SK-N-SH treated with all-trans-retinoic acid at 6 μM for 48 hours (cell line): ENCODE data around the gene SF3B6.

Source experiments
- ATAC-seq: fragments of 200-7000 bp; cut with Tn5 transposase; 3 replicates; pipeline ENCODE4 v1.9.1; 2020; ENCODE audit warnings: mild to moderate bottlenecking, moderate library complexity
- ARNTL ChIP-seq: fragments of 450-650 bp; formaldehyde crosslinking; IDR thresholded peaks from 2 replicates; pipeline ENCODE4 v1.5.0; 2020; ENCODE audit warnings: low read depth, mild to moderate bottlenecking, moderate library complexity, borderline replicate concordance
- BACH2 ChIP-seq: fragments of 250-450 bp; sonication (Bioruptor Pico); IDR thresholded peaks from 2 replicates; pipeline ENCODE4 v1.9.0; 2021; ENCODE audit warnings: mild to moderate bottlenecking, borderline replicate concordance
- CSDC2 ChIP-seq: fragments of 250-450 bp; sonication (Bioruptor Pico); IDR thresholded peaks from 2 replicates; pipeline ENCODE4 v1.5.0; 2020; ENCODE audit warnings: mild to moderate bottlenecking, moderate library complexity
- ESRRG ChIP-seq: fragments of 250-450 bp; sonication (Bioruptor Pico); IDR thresholded peaks from 2 replicates; pipeline ENCODE4 v1.6.1; 2021; ENCODE audit warnings: mild to moderate bottlenecking
- ISL1 ChIP-seq: fragments of 250-450 bp; sonication (Bioruptor Pico); IDR thresholded peaks from 2 replicates; pipeline ENCODE4 v2.1.2; 2022; ENCODE audit warnings: mild to moderate bottlenecking, moderate library complexity
- PPARA ChIP-seq: fragments of 250-450 bp; sonication (Bioruptor Pico); IDR thresholded peaks from 2 replicates; pipeline ENCODE4 v1.5.0; 2020; ENCODE audit warnings: mild to moderate bottlenecking, borderline replicate concordance
- RARB ChIP-seq: fragments of 250-450 bp; sonication (Bioruptor Pico); IDR thresholded peaks from 2 replicates; pipeline ENCODE4 v1.8.0; 2021; ENCODE audit warnings: mild to moderate bottlenecking, moderate library complexity
- SNAI2 ChIP-seq: fragments of 250-450 bp; sonication (Bioruptor Pico); IDR thresholded peaks from 2 replicates; pipeline ENCODE4 v1.5.0; 2020; ENCODE audit warnings: mild to moderate bottlenecking, moderate library complexity
- TCF4 ChIP-seq: fragments of 250-450 bp; sonication (Bioruptor Pico); IDR thresholded peaks from 2 replicates; pipeline ENCODE4 v1.8.0; 2021; ENCODE audit warnings: mild to moderate bottlenecking, moderate library complexity, borderline replicate concordance
- TOX ChIP-seq: fragments of 250-450 bp; sonication (Bioruptor Pico); IDR thresholded peaks from 2 replicates; pipeline ENCODE4 v1.8.0; 2021; ENCODE audit warnings: mild to moderate bottlenecking, moderate library complexity, borderline replicate concordance
- ZC3H10 ChIP-seq: fragments of 250-450 bp; sonication (Bioruptor Pico); IDR thresholded peaks from 2 replicates; pipeline ENCODE4 v1.5.1; 2021; ENCODE audit warnings: mild to moderate bottlenecking, moderate library complexity
- ZFP3 ChIP-seq: fragments of 250-450 bp; sonication (Bioruptor Pico); IDR thresholded peaks from 2 replicates; pipeline ENCODE4 v1.5.0; 2020; ENCODE audit warnings: mild to moderate bottlenecking, moderate library complexity
- ZFP30 ChIP-seq: fragments of 450-650 bp; formaldehyde crosslinking; IDR thresholded peaks from 2 replicates; pipeline ENCODE4 v1.5.0; 2022; ENCODE audit warnings: mild to moderate bottlenecking, moderate library complexity
- ZNF565 ChIP-seq: fragments of 450-650 bp; formaldehyde crosslinking; conservative IDR thresholded peaks from 2 replicates; pipeline ENCODE4 v1.5.0; 2020; ENCODE audit warnings: low read depth, mild to moderate bottlenecking, moderate library complexity
- ZNF70 ChIP-seq: fragments of 450-650 bp; formaldehyde crosslinking; IDR thresholded peaks from 2 replicates; pipeline ENCODE4 v1.5.0; 2020; ENCODE audit warnings: mild to moderate bottlenecking, moderate library complexity
- ZNF8 ChIP-seq: fragments of 450-650 bp; formaldehyde crosslinking; IDR thresholded peaks from 2 replicates; pipeline ENCODE4 v1.5.0; 2020; ENCODE audit warnings: mild to moderate bottlenecking, moderate library complexity
- TF ChIP-seq, protein P1 (sequence below): fragments of 250-450 bp; sonication (Bioruptor Pico); IDR thresholded peaks from 2 replicates; pipeline ENCODE4 v1.8.0; 2020; ENCODE audit warnings: mild to moderate bottlenecking, moderate library complexity, borderline replicate concordance
- TF ChIP-seq, protein P2 (sequence below): fragments of 250-450 bp; sonication (Bioruptor Pico); IDR thresholded peaks from 2 replicates; pipeline ENCODE4 v1.5.1; 2021; ENCODE audit warnings: mild to moderate bottlenecking, moderate library complexity
- TF ChIP-seq, protein P3 (sequence below): fragments of 250-450 bp; sonication (Bioruptor Pico); IDR thresholded peaks from 2 replicates; pipeline ENCODE4 v1.5.1; 2020; ENCODE audit warnings: low read depth, mild to moderate bottlenecking, moderate library complexity

SF3B6 gene

DNA sequence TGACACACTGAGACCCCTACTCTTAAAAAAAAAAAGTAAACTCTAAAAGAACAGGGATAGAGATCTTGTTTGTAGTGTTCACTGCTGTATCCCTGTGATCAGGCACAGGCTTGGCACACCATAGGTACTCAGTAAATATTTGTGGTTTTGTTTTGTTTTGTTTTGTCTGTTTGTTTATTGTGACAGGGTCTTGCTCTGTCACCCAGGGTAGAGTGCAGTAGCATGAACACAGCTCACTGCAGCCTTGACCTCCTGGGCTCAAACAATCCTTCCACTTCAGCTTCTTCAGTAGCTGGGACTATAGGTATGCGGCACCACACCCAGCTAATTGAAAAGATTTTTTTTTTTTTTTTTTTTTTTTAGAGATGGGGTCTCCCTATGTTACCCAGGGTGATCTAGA, 23.2 kb downstream of the SF3B6 start:
- ATAC-seq, result no peak
- no peak for TF ChIP-seq ZC3H10 (CRISPR knock-in tag)
- TF ChIP-seq ISL1 (CRISPR knock-in tag), result no peak

DNA sequence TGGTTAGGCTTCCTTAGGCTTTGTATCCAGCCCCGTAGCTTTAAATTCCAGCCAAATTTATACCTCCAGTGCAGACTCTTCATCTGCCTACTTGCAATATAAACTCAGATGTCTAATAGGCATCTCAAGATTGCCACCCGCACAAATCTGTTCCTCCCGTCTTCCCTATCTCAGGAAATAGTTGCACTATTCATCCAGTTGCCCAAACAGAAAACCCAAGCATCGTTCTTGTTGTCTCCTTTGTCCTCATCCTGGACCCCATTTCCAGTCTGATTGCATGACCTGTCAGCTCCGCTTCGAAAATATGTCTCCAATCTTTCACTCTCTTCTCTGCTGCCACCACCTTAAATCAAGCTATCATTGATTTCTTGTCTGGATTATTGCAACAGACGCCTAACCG, 24.3 kb downstream of the SF3B6 start:
- no peak for ATAC-seq
- TF ChIP-seq ISL1 (CRISPR knock-in tag) (no peak), TCF4 (no peak), SNAI2 (CRISPR knock-in tag) (no peak), ZFP30 (CRISPR knock-in tag) (no peak), ARNTL (no peak), ZNF70 (no peak), PPARA (no peak), ZNF565 (CRISPR knock-in tag) (no peak), ZNF8 (CRISPR knock-in tag) (no peak), ZFP3 (no peak), ZC3H10 (CRISPR knock-in tag) (no peak), CSDC2 (no peak)
- TF ChIP-seq, protein P1, sequence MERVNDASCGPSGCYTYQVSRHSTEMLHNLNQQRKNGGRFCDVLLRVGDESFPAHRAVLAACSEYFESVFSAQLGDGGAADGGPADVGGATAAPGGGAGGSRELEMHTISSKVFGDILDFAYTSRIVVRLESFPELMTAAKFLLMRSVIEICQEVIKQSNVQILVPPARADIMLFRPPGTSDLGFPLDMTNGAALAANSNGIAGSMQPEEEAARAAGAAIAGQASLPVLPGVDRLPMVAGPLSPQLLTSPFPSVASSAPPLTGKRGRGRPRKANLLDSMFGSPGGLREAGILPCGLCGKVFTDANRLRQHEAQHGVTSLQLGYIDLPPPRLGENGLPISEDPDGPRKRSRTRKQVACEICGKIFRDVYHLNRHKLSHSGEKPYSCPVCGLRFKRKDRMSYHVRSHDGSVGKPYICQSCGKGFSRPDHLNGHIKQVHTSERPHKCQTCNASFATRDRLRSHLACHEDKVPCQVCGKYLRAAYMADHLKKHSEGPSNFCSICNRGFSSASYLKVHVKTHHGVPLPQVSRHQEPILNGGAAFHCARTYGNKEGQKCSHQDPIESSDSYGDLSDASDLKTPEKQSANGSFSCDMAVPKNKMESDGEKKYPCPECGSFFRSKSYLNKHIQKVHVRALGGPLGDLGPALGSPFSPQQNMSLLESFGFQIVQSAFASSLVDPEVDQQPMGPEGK (CRISPR knock-in tag), result no peak
- TF ChIP-seq, protein P2, sequence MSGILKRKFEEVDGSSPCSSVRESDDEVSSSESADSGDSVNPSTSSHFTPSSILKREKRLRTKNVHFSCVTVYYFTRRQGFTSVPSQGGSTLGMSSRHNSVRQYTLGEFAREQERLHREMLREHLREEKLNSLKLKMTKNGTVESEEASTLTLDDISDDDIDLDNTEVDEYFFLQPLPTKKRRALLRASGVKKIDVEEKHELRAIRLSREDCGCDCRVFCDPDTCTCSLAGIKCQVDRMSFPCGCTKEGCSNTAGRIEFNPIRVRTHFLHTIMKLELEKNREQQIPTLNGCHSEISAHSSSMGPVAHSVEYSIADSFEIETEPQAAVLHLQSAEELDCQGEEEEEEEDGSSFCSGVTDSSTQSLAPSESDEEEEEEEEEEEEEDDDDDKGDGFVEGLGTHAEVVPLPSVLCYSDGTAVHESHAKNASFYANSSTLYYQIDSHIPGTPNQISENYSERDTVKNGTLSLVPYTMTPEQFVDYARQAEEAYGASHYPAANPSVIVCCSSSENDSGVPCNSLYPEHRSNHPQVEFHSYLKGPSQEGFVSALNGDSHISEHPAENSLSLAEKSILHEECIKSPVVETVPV (CRISPR knock-in tag), result no peak

DNA sequence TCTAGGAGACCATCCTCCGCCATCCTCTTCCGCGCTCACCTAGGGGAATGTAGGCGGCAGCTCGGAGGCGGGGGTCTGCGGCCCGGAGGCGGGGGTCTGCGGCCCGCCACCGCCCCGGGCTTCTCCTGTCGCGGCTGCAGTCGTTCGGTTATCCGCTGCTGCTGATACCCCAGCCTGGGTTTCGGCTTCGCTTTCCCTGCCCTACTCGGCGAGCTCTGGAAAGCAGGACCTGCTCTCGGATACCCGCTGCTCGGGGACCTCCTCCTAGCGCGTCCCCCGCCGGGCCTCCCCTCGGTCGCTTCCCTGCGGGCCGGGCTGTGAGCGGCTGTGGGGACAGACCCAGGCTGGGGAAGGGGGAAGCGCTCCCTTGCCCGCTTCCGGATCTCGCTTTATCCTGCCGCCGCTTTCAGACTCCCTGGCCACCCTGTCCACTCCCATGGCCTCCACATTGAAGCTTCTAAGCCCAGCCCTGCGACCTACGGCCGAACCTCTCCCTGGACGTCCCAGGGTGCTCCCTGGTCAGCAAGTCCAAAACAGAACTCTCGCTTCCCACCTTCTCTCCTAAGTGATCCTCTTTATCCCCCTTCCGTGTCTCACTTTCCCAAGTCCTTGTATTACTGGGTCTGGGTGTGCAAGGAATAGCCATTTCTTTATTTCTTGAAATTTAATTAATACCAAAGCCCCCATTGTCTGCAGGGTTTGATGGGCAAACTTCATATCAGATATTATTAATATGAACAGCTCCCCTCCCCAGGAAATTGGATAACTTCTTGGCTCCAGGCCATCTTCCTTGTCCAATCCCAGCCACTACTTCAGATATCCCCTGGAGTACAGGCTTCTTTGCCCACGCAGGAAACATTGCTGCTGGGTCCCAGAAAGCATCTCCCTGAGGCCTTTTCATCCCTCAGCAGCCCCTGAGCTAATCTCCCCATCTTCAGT, 25.8 kb downstream of the SF3B6 start:
- ATAC-seq, result peak; percentile 18
- TF ChIP-seq CSDC2, result no peak
- TF ChIP-seq, all 23 proteins: peak for 0

DNA sequence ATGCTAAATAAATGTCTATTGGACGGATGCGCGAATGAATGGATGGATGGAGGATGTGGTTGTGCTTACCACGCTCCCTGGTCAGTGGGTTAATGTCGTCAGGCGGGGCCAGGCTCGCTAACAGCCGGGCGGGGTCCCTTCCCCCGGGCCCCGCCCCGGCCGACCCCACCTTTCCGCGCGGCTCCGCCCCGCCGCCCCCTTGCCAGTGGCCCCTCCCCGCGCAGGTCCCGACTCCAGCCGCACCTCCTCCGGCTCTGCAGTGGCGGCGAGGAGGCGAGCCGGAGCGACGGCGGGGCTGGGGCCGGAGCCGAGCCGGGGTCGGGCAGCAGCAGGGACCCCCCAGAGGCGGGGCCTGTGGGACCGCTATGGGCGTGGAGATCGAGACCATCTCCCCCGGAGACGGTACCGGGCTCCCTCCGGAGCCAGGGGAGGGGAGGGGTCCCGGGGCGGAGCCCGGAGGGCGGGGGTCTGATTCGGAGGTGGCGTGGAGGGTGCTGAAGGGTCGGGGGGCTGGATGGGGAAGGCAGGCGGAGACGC, 26.6 kb downstream of the SF3B6 start, which contains the start of gene FKBP1B:
TSS of gene FKBP1B (plus strand) at position 257 of the 537 bp plus-strand sequence. CDS start at position 366, 109 bp downstream.
- peak; percentile 60 for ATAC-seq
- TF ChIP-seq ZNF70 (peak; percentile 81), ZNF8 (CRISPR knock-in tag) (no peak)
- TF ChIP-seq, all 23 proteins: peak for 1

DNA sequence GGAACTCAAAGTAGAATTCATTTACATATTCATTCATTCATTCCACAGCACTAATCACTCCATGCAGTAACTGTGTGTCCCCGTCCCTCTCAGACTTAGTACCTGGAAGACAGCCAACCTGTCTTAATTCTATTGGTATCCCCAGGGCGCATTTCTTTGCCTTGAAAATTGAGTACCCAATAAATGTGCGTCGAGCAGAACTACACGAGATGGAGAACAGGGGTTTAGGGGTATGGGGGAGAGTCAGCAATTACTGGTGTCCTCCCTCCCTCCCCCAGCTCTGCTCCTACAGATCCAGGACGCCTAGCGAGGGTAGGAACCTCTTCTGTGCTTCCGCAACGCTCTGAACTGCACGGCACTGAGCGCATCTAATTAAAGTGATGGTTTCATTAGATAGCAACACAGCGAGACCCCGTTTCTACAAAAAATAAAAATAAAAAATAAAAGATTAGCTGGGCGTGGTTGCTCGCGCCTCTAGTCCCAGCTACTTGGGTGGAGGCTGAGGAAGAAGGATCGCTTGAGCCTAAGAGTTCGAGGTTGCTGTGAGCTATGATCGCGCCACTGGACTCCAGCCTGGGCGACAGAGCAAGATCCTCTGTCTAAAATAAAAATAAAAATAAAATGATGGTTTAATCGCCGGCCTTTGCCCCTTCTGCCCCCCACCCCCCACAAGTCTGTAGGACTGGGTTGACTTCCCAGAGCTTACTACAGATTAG, 27.2 kb downstream of the SF3B6 start:
- TF ChIP-seq ARNTL, result no peak
- no peak for TF ChIP-seq ZNF565 (CRISPR knock-in tag)
- TF ChIP-seq, protein P2 (CRISPR knock-in tag), result no peak
- no peak for TF ChIP-seq ESRRG (CRISPR knock-in tag)
- TF ChIP-seq ISL1 (CRISPR knock-in tag), result no peak
- TF ChIP-seq TCF4, result no peak
- ATAC-seq, result no peak

DNA sequence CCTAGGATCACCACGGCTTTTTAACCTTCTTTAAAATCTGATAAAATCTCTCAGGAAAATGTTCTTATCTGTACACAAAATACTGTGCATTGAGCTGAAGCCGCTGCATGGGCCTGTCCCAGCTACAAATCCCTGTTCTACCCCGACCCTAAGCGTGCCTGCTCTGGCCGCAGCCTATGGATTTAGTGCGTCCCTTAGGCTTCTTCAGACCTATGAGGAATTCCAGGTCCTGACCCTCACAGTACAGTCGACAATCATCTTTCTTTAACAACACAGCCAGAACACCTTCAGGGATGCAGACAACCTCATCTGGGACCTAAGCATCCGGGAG, 28.5 kb downstream of the SF3B6 start:
- no peak for TF ChIP-seq ARNTL
- no peak for TF ChIP-seq TOX (CRISPR knock-in tag)
- TF ChIP-seq PPARA, result no peak
- no peak for TF ChIP-seq ZFP3
- TF ChIP-seq SNAI2 (CRISPR knock-in tag), result no peak
- TF ChIP-seq TCF4, result no peak
- no peak for TF ChIP-seq ZNF565 (CRISPR knock-in tag)
- no peak for TF ChIP-seq ZFP30 (CRISPR knock-in tag)
- TF ChIP-seq BACH2 (CRISPR knock-in tag), result no peak
- no peak for TF ChIP-seq ZNF70
- TF ChIP-seq, protein P3, sequence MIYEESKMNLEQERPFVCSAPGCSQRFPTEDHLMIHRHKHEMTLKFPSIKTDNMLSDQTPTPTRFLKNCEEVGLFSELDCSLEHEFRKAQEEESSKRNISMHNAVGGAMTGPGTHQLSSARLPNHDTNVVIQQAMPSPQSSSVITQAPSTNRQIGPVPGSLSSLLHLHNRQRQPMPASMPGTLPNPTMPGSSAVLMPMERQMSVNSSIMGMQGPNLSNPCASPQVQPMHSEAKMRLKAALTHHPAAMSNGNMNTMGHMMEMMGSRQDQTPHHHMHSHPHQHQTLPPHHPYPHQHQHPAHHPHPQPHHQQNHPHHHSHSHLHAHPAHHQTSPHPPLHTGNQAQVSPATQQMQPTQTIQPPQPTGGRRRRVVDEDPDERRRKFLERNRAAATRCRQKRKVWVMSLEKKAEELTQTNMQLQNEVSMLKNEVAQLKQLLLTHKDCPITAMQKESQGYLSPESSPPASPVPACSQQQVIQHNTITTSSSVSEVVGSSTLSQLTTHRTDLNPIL (CRISPR knock-in tag), result no peak
- TF ChIP-seq RARB, result no peak
- TF ChIP-seq, all 23 proteins: peak for 0
- ATAC-seq, result peak; percentile 2
